Hematopoietic multipotent progenitor cell treated with erythropoietin and hydrocortisone succinate and interleukin-3 and kit ligand, for 17 days (in vitro differentiated cells): ENCODE results near the gene SLC22A23.

Experiments used
- DNase-seq: peaks from one replicate; pipeline ENCODE4 v3.0.0-alpha.2; 2015; ENCODE audit warnings: low spot score

Gene SLC22A23

DNA sequence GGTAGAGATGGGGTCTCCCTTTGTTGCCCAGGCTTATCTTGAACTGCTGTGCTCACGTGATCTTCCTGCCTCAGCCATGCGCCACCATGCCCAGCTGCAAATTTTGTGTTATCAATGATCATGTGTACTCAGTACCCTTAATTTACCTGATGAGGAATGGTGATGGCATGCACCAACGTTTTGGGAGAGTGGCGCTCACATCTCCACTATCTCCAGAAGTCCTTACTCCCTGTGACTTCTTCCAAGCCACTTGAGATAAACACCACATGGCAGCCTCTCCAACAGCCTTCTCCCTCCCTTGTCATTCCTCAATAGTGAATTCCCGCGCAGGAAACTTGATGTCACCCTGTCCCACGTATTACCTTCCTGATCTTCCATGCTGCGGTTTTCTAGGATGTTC is 140.0 kb downstream of the SLC22A23 start:
- no peak for DNase-seq

DNA sequence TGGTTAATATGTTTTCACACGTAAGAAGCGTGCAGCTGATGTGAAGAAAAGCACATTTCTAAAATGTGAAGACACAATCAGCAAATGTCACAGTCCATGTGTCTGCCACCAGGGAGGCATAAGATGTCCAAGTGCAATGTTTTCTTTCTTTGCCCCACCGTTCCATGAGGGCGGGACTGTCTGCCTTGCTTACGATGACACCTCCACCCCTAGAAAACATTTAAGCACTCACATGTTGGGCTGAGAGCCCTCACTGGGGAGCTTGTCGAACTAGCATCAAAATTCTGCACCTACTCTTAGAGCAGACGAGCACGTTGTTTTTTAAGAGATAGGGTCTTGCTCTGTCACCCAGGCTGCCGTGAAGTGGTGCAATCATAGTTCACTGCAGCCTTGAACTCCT is 140.5 kb downstream of the SLC22A23 start:
- DNase-seq, result no peak

- DNase-seq, result no peak
Observed at GRCh38 chr6:3315841-3316240, 141.0 kb downstream of the SLC22A23 start.

DNA sequence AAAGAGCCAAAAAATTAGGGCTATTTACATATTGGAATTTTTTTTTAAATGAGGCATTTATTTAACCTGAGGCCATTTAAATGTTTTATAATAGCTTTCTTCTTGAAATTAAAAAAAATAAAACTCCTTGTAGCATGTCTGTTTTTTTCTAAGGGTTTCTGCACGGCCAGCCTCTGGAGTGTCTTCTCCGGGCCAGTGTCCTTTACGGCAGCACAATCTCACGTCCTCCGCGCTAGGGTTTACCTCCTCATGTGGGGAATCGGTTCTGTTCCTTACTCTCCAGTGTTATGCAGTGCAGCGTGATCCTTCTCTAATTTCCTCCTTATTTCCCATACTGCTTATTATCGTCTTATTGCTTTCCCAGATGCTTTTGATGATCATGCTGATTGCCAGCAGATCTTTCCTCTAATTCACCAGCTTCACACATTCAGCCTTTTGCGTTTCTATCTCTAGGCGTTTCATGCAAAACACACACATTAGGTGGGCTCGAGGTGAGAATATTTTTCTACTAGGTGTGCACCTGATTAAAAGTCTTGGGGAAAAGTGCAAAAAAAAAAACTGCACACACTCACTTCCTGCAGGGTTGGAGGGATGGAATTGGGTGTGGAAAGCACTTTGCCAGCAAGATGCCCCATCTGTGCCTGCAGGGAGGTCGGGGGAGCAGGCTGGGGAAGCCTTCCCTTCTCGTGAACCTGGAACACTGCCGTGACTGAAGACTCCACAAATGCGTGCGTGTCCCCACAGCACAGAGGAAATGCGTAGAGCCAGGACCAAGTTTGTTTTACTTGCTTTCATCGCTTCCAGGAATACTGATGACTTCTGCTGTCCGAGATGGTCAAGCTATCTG is 142.0 kb downstream of the SLC22A23 start:
- DNase-seq, result no peak

DNA sequence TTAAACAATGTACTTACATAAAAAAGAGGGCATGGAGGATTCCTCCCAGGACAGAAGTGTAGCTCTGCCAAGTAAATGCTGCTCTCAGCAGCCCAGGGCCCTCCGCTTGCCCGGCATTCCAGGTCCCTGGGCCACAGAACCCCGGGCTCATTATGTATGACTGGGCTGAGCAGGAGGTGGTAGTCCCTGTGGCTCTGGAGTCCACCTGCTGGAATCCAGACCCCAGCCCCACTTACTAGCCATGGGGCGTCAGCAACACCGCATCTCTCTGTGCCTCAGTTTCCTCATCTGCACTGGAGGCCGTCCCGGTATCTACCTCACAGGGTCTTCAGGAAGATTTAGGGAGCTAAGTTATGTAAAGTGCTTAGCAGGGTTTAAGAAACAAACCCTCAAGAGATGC is 142.7 kb downstream of the SLC22A23 start:
- DNase-seq, result no peak

DNA sequence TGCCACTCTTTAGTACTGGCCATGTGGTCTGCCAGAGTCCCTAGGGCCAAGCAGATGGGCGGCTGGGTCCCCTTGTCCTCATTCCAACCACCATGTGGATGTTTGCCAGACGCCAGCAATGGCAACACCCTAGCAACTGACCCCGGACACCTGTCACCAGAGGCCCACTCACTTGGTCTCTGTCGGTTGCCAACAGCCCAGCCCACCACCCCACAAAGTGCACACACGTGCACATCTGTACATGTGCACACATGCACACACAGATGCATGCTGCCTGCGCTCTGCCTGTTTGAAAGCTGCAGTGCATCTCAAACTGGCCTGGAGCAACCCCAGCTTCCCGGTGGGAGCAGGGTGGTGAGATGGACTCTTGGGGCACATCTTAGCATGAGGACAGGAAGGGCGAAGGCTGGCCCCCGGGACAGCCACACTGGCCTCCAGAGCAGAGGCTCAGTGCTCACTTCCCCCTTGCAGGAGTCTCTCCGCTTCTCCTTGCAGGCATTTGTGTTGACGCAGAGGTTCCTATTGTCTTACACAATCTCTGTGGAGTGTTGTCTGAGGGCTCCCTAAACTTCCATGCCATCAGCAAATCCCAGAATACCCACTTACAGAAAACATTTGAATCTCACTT is 144.1 kb downstream of the SLC22A23 start:
- DNase-seq, result no peak

DNA sequence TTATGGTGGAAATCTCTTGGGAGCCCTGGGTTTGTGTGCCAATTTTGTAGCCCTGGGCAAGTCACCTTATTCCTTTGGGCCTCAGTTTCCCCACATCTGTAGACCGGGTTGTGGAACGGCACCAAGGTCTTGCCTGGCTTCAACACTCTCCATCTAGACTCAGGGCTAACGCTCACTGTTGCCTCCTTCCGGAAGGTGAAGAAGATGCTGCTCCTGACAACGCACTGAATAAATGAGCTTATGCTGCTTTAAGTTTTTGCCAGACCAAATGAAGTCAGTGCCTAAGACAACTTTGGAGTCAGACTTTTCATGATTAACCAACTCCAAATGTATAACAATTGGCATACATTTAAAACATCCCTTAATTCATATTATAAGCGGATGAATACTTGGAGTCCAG is 145.0 kb downstream of the SLC22A23 start:
- no peak for DNase-seq

GRCh38 chr6:3310703-3311102 is 146.1 kb downstream of the SLC22A23 start:
- DNase-seq, result no peak

- no peak for DNase-seq
Observed at GRCh38 chr6:3310051-3310448, 146.8 kb downstream of the SLC22A23 start.

- no peak for DNase-seq
Observed at GRCh38 chr6:3309391-3310050, 147.3 kb downstream of the SLC22A23 start.

GRCh38 chr6:3308106-3308505 is 148.7 kb downstream of the SLC22A23 start:
- DNase-seq, result no peak

GRCh38 chr6:3307436-3307835 is 149.4 kb downstream of the SLC22A23 start:
- no peak for DNase-seq

GRCh38 chr6:3306848-3307247 is 150.0 kb downstream of the SLC22A23 start:
- DNase-seq, result no peak

DNA sequence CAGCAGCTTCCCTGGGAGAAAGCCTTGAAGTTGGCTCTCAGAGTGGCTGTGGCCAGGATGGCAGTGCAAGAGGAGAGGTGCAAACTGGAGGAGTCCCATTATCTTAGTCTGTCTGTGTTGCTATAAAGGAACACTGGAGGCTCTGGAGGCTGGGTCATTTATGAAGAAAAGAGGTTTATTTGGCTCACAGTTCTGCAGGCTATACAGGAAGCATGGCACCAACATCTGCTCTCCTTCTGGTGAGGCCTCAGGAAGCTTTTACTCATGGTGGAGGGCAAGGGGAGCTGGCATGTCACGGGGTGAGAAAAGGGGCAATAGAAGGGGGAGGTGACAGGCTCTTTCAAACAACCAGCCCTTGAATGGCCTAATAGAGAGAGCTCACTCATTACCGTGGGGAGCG is 151.0 kb downstream of the SLC22A23 start:
- no peak for DNase-seq

GRCh38 chr6:3305216-3305565 is 151.7 kb downstream of the SLC22A23 start:
- no peak for DNase-seq

GRCh38 chr6:3304500-3305215 is 152.2 kb downstream of the SLC22A23 start:
- no peak for DNase-seq

DNA sequence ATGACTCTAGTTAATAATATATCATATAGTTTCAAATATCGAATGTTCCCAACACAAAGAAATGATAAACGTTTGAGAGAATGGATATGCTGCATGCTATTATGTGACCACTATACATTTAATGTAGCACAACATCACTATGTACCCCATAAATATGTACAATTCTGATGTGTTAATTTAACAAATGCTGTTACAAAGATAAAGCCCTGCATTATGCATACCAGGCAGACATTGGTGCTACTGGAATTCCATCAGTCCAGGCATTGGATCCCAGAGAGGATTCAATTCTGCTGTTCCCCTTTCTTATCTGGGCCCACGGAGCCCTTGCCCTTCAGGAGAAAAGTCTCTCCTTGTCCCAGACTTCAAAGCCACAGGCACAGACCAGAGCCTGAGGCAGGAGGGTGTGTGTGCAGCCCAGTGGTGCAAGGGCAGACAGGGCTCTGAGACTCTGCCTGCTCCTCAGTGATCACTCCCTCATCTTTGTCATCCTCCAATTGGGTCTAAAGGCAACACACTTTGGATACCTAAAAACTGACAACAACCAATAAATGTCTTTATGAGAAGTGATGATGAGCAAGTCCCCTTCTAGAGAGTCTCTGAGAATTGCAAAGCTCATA is 152.9 kb downstream of the SLC22A23 start:
- DNase-seq, result no peak

DNA sequence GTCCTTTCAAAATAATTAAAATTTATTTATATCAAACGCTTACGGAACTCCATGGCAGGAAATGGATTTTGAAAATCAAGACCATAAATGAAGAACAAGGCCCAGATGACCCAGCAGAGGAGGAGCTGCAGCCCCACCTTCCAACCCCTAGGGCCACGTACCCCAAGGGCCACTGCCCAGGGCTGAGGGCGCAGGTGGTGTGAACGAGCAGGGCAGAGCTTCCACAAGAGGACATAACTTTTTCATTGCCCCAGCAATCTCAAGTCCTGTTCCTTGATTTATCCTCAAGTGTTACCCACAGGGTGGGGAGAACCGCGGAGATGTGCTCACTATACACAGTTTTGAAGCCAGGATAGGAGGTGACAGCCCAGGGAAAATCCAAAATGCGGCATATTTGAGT is 155.3 kb downstream of the SLC22A23 start:
- DNase-seq, result no peak

GRCh38 chr6:3299221-3299620 is 157.6 kb downstream of the SLC22A23 start:
- DNase-seq, result no peak

DNA sequence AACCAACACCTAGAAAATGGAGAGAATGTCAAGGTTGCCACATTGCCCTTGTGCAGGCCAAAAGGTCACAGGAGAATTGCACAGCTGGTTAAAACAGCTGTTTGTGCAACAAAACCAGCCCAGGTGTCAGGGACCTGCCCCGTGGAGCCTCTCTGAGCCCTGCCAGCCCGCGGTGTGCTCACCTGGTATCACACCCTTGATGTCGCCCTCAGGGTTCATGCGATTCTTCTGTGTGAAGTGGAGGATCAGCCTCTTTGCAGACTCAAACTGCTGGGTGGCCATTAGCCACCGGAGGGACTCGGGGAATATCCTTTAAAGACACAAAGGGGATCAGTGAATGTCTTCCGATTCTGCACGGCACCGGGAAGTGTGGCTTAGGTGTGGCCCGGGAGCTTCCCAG is 158.9 kb downstream of the SLC22A23 start:
- DNase-seq, result no peak

DNA sequence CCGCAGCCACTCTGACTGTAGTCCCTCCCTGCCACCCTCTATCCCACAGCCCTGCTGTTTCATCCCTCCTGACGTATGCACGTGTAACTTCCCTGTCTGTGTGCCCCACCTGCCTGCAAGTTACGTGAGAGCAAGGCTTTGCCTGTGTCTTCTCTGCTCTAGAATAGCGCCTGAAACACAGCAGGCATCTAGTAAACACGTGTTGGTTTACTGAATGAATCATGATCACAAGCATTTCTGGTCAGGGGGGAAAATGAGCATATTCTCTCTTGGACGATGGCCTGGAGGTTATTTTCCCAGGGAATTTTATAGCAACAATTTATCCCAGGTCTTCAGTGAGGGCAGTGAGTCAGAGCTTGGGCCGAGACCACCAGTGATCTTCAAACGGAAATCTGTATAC is 159.8 kb downstream of the SLC22A23 start:
- DNase-seq, result no peak

- DNase-seq, result no peak
Observed at GRCh38 chr6:3296537-3296936, 160.3 kb downstream of the SLC22A23 start.
